Endodermal cell (in vitro differentiated cells): Measurements from ENCODE around the gene FOXP3. TPM values are rescaled to one million over a fixed set of nuclear protein-coding genes. Genes with fewer than 3 reads are reported as not detected.

Source experiments
- DNase-seq: peaks from one replicate; pipeline ENCODE4 v3.0.0-alpha.2; 2017
- H3K27ac ChIP-seq: 2 replicates; pipeline ENCODE4 v1.5.1; 2013; ENCODE audit warnings: mild to moderate bottlenecking, low read depth, low read length, moderate library complexity
- H3K27me3 ChIP-seq: 2 replicates; pipeline ENCODE4 v1.6.1; 2013; ENCODE audit warnings: mild to moderate bottlenecking, low read length, moderate library complexity; ENCODE audit not compliant: insufficient read depth, control insufficient read depth, poor library complexity, severe bottlenecking
- H3K36me3 ChIP-seq: 2 replicates; pipeline ENCODE4 v1.7.0; 2013; ENCODE audit warnings: mild to moderate bottlenecking, low read length, moderate library complexity; ENCODE audit not compliant: control insufficient read depth, insufficient read depth
- H3K4me1 ChIP-seq: one replicate; pipeline ENCODE4 v1.7.0; 2013; ENCODE audit warnings: low read length; ENCODE audit not compliant: control insufficient read depth, insufficient read depth
- H3K4me3 ChIP-seq: 2 replicates; pipeline ENCODE4 v1.5.1; 2013; ENCODE audit warnings: mild to moderate bottlenecking, low read length, moderate library complexity
- H3K9ac ChIP-seq: 2 replicates; pipeline ENCODE4 v1.6.1; 2013; ENCODE audit warnings: mild to moderate bottlenecking, low read length, moderate library complexity; ENCODE audit not compliant: poor library complexity, severe bottlenecking; ENCODE audit errors: extremely low read depth
- H3K9me3 ChIP-seq: 2 replicates; pipeline ENCODE4 v1.6.1; 2013; ENCODE audit warnings: mild to moderate bottlenecking, low read length, moderate library complexity; ENCODE audit not compliant: control insufficient read depth
- H3K27ac Mint-ChIP-seq: 2 replicates; pipeline ENCODE4 v1.8.0; 2020; ENCODE audit warnings: mixed read lengths
- H3K27me3 Mint-ChIP-seq: 2 replicates; pipeline ENCODE4 v1.8.0; 2021; ENCODE audit warnings: mild to moderate bottlenecking, mixed read lengths; ENCODE audit not compliant: insufficient read depth
- H3K36me3 Mint-ChIP-seq: 2 replicates; pipeline ENCODE4 v1.8.0; 2020; ENCODE audit warnings: low read depth, mixed read lengths
- H3K4me1 Mint-ChIP-seq: 2 replicates; pipeline ENCODE4 v1.8.0; 2020; ENCODE audit warnings: mixed read lengths
- H3K4me3 Mint-ChIP-seq: 2 replicates; pipeline ENCODE4 v1.8.0; 2020; ENCODE audit warnings: mild to moderate bottlenecking, moderate library complexity, mixed read lengths
- H3K9me3 Mint-ChIP-seq: 2 replicates; pipeline ENCODE4 v1.8.0; 2020; ENCODE audit warnings: mild to moderate bottlenecking, mixed read lengths
- CTCF ChIP-seq: fragments of 200-600 bp; sonication (generic); conservative IDR thresholded peaks from 2 replicates; pipeline ENCODE4 v1.5.0; 2021; ENCODE audit warnings: antibody characterized with exemption, mild to moderate bottlenecking
- WGBS, 2 experiments: methylation state at CpG; one replicate each; pipeline versions ENCODE4 v1.1.5 to v1.1.7; 2013; ENCODE audit warnings: missing lambda C conversion rate in 2 of 2, mixed read lengths in 1 of 2; ENCODE audit not compliant: insufficient coverage in 1 of 2, insufficient read length in 1 of 2; 5-methylcytosine and 5-hydroxymethylcytosine counted together
- total RNA-seq, 2 donors: library from RNA; stranded (reverse); fragmentation: NEBNext Ultra II Directional in 1 of 2; extraction: Animal tissue kit (Norgen Biotek cat#: 25700) in 1 of 2; gene quantifications; 2 replicates in 1 of 2; 3 replicates in 1 of 2; pipeline ENCODE4 v1.2.1, GENCODE V29; 2021

The FOXP3 gene
- total RNA-seq, 2 donors from 2014 or later: 0.53 to 0.77 TPM

DNA sequence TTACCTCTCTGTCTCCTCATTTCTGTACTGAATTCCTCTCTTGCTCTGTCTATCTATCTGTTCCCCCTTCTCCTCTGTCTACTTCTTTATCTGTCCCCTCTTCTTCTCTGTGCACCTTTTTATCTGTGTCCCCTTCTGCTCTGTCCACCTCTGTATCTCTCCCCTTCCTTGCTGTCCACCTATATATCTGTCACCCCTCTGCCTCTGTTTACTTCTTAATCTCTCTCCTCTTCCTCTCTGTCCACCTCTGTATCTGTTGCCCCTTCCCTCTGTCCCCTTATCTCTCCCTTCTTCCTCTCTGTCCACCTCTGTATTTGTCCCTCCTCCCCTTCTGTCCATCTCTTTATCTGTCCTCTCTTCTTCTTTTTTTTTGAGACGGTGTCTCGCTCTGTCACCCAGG, 20.3 kb downstream of the FOXP3 start:
- Mint-ChIP-seq H3K4me1 (no peaks in the 10 kb centered on the region), H3K9me3 (peaks cover 63% of the 10 kb centered on the region), H3K27ac (no peak overlapping the region), H3K36me3 (peaks cover 19% of the 10 kb centered on the region), H3K4me3 (no peak overlapping the region), H3K27me3 (no peaks in the 10 kb centered on the region)
- Histone ChIP-seq H3K36me3 (peaks cover 3% of the 10 kb centered on the region), H3K27me3 (no peaks in the 10 kb centered on the region), H3K4me3 (no peak overlapping the region), H3K4me1 (no peaks in the 10 kb centered on the region), H3K9me3 (no peaks in the 10 kb centered on the region), H3K27ac (no peak overlapping the region), H3K9ac (no peak overlapping the region)
- WGBS, 2 experiments: 91% methylated on average over 2 of the region's 2 CpGs; no CpG with 5 or more reads in 1 of the 2 experiments
- no peak for TF ChIP-seq CTCF
- DNase-seq: no peak

DNA sequence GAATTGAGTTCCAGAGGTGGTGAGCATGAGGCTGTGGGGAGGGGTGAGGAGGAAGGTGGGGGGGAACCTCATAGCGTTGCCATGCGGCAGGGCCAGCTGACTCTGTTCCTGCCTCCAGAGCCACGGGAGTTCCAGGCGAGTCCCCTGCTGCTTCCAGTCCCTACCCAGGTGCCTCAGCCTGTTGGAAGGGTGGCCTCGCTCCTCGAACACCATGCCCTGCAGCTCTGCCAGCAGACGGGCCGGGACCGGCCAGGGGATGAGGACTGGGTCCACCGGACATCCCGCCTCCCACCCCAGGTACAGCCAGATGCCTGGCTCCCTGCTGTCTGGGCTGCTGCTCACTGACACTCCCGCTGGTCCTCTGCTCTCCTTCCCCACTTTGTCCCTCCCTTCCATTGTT, 21.3 kb downstream of the FOXP3 start:
- peaks cover 19% of the 10 kb centered on the region for H3K36me3 Mint-ChIP-seq
- Histone ChIP-seq H3K9me3 (no peaks in the 10 kb centered on the region), H3K27ac (no peak overlapping the region), H3K27me3 (no peaks in the 10 kb centered on the region), H3K4me3 (no peak overlapping the region), H3K36me3 (peaks cover 3% of the 10 kb centered on the region), H3K9ac (no peak overlapping the region), H3K4me1 (no peaks in the 10 kb centered on the region)
- H3K4me3 Mint-ChIP-seq: no peak overlapping the region
- H3K27me3 Mint-ChIP-seq: no peaks in the 10 kb centered on the region
- H3K27ac Mint-ChIP-seq: no peak overlapping the region
- no peak for TF ChIP-seq CTCF
- WGBS, 2 experiments: 90 to 100% methylated on average over 2 to 12 of the region's 12 CpGs
- peaks cover 59% of the 10 kb centered on the region for H3K9me3 Mint-ChIP-seq
- no peak for DNase-seq
- H3K4me1 Mint-ChIP-seq: no peaks in the 10 kb centered on the region

DNA sequence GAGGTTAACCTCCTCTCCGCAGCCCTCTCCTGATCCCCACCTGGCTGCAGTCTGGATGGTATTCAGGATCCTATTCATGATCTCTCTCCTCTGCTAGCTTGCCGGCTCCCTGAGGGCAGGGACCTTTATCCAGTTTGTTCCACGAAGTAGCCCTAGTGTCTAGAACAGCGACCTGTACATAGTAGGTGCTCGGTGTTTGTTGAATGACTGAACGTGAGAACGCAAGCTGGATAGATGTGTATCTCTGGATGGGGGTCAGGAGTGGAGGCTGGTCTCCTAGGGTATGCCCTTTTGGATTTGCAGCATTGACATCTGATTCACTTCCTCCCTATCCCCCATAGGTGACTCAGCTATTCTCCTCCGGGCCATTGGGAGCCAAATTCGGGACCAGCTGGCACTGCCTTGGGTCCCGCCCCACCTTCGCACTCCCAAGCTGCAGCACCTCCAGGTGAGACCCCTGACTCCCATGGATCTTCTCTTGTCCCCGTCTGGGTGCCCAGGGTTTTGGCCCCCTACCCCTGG, 21.9 kb downstream of the FOXP3 start:
- WGBS, 2 experiments: 82 to 91% methylated on average over 2 to 12 of the region's 12 CpGs
- Histone ChIP-seq H3K4me3 (no peak overlapping the region), H3K4me1 (no peaks in the 10 kb centered on the region), H3K27me3 (no peaks in the 10 kb centered on the region), H3K9ac (no peak overlapping the region), H3K9me3 (no peaks in the 10 kb centered on the region), H3K36me3 (peaks cover 3% of the 10 kb centered on the region), H3K27ac (no peak overlapping the region)
- Mint-ChIP-seq H3K4me3 (no peak overlapping the region), H3K27me3 (no peaks in the 10 kb centered on the region), H3K9me3 (peaks cover 55% of the 10 kb centered on the region), H3K36me3 (peaks cover 19% of the 10 kb centered on the region), H3K27ac (no peak overlapping the region), H3K4me1 (no peaks in the 10 kb centered on the region)
- no peak for DNase-seq
- no peak for TF ChIP-seq CTCF
